ENCODE results near the gene EMX2.

GRCh38 chr10:117499248-117500105 is 43.1 kb upstream of the EMX2 start:
- TF ChIP-seq, protein P1, sequence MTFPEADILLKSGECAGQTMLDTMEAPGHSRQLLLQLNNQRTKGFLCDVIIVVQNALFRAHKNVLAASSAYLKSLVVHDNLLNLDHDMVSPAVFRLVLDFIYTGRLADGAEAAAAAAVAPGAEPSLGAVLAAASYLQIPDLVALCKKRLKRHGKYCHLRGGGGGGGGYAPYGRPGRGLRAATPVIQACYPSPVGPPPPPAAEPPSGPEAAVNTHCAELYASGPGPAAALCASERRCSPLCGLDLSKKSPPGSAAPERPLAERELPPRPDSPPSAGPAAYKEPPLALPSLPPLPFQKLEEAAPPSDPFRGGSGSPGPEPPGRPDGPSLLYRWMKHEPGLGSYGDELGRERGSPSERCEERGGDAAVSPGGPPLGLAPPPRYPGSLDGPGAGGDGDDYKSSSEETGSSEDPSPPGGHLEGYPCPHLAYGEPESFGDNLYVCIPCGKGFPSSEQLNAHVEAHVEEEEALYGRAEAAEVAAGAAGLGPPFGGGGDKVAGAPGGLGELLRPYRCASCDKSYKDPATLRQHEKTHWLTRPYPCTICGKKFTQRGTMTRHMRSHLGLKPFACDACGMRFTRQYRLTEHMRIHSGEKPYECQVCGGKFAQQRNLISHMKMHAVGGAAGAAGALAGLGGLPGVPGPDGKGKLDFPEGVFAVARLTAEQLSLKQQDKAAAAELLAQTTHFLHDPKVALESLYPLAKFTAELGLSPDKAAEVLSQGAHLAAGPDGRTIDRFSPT (tag by site-specific recombination; IDR thresholded peaks at IDR 0.05) = no peak
- TF ChIP-seq ZNF530 (tag by site-specific recombination; IDR thresholded peaks at IDR 0.05; ENCODE audit: low read depth) (no peak), YY1 (tag by site-specific recombination; IDR thresholded peaks at IDR 0.05) (no peak), ZNF571 (tag by site-specific recombination; IDR thresholded peaks at IDR 0.05) (no peak), SCRT1 (tag by site-specific recombination; IDR thresholded peaks at IDR 0.05; ENCODE audit: borderline replicate concordance) (no peak), ZNF138 (tag by site-specific recombination; IDR thresholded peaks at IDR 0.05; ENCODE audit: borderline replicate concordance) (no peak), ZNF423 (tag by site-specific recombination; IDR thresholded peaks at IDR 0.05) (no peak), ZNF580 (tag by site-specific recombination; IDR thresholded peaks at IDR 0.05) (no peak), HOXA7 (CRISPR knock-in tag; IDR thresholded peaks at IDR 0.05; ENCODE audit: borderline replicate concordance) (no peak), ZNF354C (tag by site-specific recombination; IDR thresholded peaks at IDR 0.05; ENCODE audit: borderline replicate concordance, low read depth) (no peak), ZNF274 (IDR thresholded peaks at IDR 0.05; ENCODE audit: low read length) (no peak), ZNF274 (tag by site-specific recombination; IDR thresholded peaks at IDR 0.05; ENCODE audit: borderline replicate concordance) (no peak), KLF16 (tag by site-specific recombination; IDR thresholded peaks at IDR 0.05) (no peak), GFI1B (tag by site-specific recombination; IDR thresholded peaks at IDR 0.05) (no peak)
- TF ChIP-seq, protein P2, sequence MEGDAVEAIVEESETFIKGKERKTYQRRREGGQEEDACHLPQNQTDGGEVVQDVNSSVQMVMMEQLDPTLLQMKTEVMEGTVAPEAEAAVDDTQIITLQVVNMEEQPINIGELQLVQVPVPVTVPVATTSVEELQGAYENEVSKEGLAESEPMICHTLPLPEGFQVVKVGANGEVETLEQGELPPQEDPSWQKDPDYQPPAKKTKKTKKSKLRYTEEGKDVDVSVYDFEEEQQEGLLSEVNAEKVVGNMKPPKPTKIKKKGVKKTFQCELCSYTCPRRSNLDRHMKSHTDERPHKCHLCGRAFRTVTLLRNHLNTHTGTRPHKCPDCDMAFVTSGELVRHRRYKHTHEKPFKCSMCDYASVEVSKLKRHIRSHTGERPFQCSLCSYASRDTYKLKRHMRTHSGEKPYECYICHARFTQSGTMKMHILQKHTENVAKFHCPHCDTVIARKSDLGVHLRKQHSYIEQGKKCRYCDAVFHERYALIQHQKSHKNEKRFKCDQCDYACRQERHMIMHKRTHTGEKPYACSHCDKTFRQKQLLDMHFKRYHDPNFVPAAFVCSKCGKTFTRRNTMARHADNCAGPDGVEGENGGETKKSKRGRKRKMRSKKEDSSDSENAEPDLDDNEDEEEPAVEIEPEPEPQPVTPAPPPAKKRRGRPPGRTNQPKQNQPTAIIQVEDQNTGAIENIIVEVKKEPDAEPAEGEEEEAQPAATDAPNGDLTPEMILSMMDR (tag by site-specific recombination; IDR thresholded peaks at IDR 0.05) = no peak

All from HEK293 (cell line).